ENCODE results near the gene S100Z. TPM values are rescaled to one million over a fixed set of nuclear protein-coding genes. Genes with fewer than 3 reads are reported as not detected.

Gene S100Z
- total RNA-seq, 1 experiment from 2014 or later, result not detected

GRCh38 chr5:76918539-76918938 lies 68.7 kb downstream of the S100Z start (continued):
- no peak for TF ChIP-seq ZNF425 (CRISPR knock-in tag; conservative IDR thresholded peaks at IDR 0.05)
- no peak for TF ChIP-seq MAX (CRISPR knock-in tag; IDR thresholded peaks at IDR 0.05)

- ATAC-seq, result no peak
- ChIA-PET CTCF (no interaction called here), POLR2A (no interaction called here)
- Mint-ChIP-seq H3K4me3 (no peak overlapping the region), H3K27me3 (ENCODE audit: low read depth) (no peaks in the 10 kb centered on the region), H3K36me3 (no peaks in the 10 kb centered on the region), H3K9me3 (peaks cover 3% of the 10 kb centered on the region; the same call in 1 of the 2 replicates), H3K4me1 (peaks cover 7% of the 10 kb centered on the region), H3K27ac (no peak overlapping the region; the same call in 1 of the 2 replicates)
- DNase-seq (ENCODE audit: low spot score), result no peak
- TF ChIP-seq ZNF671 (CRISPR knock-in tag; IDR thresholded peaks at IDR 0.05), result no peak
- TF ChIP-seq CTCF (IDR thresholded peaks at IDR 0.05), result no peak
- TF ChIP-seq ATF6 (CRISPR knock-in tag; IDR thresholded peaks at IDR 0.05), result no peak
- TF ChIP-seq PRRX2 (CRISPR knock-in tag; IDR thresholded peaks at IDR 0.05), result no peak
- TF ChIP-seq HMGXB4 (CRISPR knock-in tag; IDR thresholded peaks at IDR 0.05), result no peak
- no peak for TF ChIP-seq ZNF423 (CRISPR knock-in tag; IDR thresholded peaks at IDR 0.05)
- no peak for TF ChIP-seq NR2C2 (CRISPR knock-in tag; IDR thresholded peaks at IDR 0.05)
- TF ChIP-seq TEAD1 (CRISPR knock-in tag; IDR thresholded peaks at IDR 0.05), result no peak
- TF ChIP-seq ZNF512 (CRISPR knock-in tag; IDR thresholded peaks at IDR 0.05; ENCODE audit: borderline replicate concordance), result no peak
- TF ChIP-seq SP1 (CRISPR knock-in tag; conservative IDR thresholded peaks at IDR 0.05), result no peak
- no peak for TF ChIP-seq ZNF232 (CRISPR knock-in tag; IDR thresholded peaks at IDR 0.05)
- TF ChIP-seq PREB (CRISPR knock-in tag; IDR thresholded peaks at IDR 0.05; ENCODE audit: borderline replicate concordance), result no peak
- TF ChIP-seq RORB (CRISPR knock-in tag; IDR thresholded peaks at IDR 0.05), result no peak
- no peak for TF ChIP-seq GTF2I (CRISPR knock-in tag; conservative IDR thresholded peaks at IDR 0.05)
- TF ChIP-seq IRF2 (CRISPR knock-in tag; IDR thresholded peaks at IDR 0.05; ENCODE audit: borderline replicate concordance, low read depth), result no peak
- no peak for TF ChIP-seq GRHL2 (CRISPR knock-in tag; IDR thresholded peaks at IDR 0.05; ENCODE audit: insufficient replicate concordance, severe bottlenecking)
- TF ChIP-seq ZNF416 (CRISPR knock-in tag; IDR thresholded peaks at IDR 0.05), result no peak
- no peak for TF ChIP-seq AR (CRISPR knock-in tag; IDR thresholded peaks at IDR 0.05)
- TF ChIP-seq NFYB (CRISPR knock-in tag; conservative IDR thresholded peaks at IDR 0.05; ENCODE audit: low read depth), result no peak
- TF ChIP-seq CBFB (CRISPR knock-in tag; IDR thresholded peaks at IDR 0.05; ENCODE audit: low read depth), result no peak
Measured at GRCh38 chr5:76920491-76920890, 70.7 kb downstream of the S100Z start.
